Measurements from ENCODE around the gene PRR5. TPM values are rescaled to one million over a fixed set of nuclear protein-coding genes. Genes with fewer than 3 reads are reported as not detected.

The PRR5 gene
- total and polyA plus RNA-seq, 2 donors (not counting 1 experiment from before 2014, with no cell fraction given): 18.4 to 36.1 TPM

GRCh38 chr22:44731357-44731970 is 29.5 kb downstream of the PRR5 start:
- no peak overlapping the region for H3K27ac Mint-ChIP-seq
- TF ChIP-seq, protein P1, sequence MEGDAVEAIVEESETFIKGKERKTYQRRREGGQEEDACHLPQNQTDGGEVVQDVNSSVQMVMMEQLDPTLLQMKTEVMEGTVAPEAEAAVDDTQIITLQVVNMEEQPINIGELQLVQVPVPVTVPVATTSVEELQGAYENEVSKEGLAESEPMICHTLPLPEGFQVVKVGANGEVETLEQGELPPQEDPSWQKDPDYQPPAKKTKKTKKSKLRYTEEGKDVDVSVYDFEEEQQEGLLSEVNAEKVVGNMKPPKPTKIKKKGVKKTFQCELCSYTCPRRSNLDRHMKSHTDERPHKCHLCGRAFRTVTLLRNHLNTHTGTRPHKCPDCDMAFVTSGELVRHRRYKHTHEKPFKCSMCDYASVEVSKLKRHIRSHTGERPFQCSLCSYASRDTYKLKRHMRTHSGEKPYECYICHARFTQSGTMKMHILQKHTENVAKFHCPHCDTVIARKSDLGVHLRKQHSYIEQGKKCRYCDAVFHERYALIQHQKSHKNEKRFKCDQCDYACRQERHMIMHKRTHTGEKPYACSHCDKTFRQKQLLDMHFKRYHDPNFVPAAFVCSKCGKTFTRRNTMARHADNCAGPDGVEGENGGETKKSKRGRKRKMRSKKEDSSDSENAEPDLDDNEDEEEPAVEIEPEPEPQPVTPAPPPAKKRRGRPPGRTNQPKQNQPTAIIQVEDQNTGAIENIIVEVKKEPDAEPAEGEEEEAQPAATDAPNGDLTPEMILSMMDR (IDR thresholded peaks at IDR 0.05): no peak
- TF ChIP-seq EZH2 (IDR thresholded peaks at IDR 0.05; ENCODE audit: borderline replicate concordance, insufficient read depth, low read depth, low read length, poor library complexity, severe bottlenecking): no peak
- Histone ChIP-seq H4K20me1 (ENCODE audit: control insufficient read depth, insufficient read depth, low read length, poor library complexity, severe bottlenecking) (no peaks in the 10 kb centered on the region), H3K9ac (ENCODE audit: low read length) (no peak overlapping the region), H3K9me3 (ENCODE audit: control extremely low read depth in 1 of 3, control insufficient read depth in 2 of 3, insufficient read depth in 1 of 3, low read length in 2 of 3) (no peaks in the 10 kb centered on the region), H3K4me3 (ENCODE audit: control extremely low read depth in 1 of 5, extremely low read depth in 1 of 5, insufficient read depth in 1 of 5, low read depth in 2 of 5, low read length in 4 of 5) (no peak overlapping the region), H3K79me2 (ENCODE audit: control insufficient read depth, insufficient read depth, low read length) (no peaks in the 10 kb centered on the region), H3K4me1 (ENCODE audit: control insufficient read depth in 2 of 2, insufficient read depth in 2 of 2, low read length in 2 of 2) (peaks cover 0 to 16% of the 10 kb centered on the region in 2 donors), H3K4me2 (replicated peaks; ENCODE audit: low read depth, low read length, poor library complexity, severe bottlenecking) (no peak overlapping the region), H3K27ac (ENCODE audit: low read length in 2 of 2) (no peak overlapping the region), H2AFZ (ENCODE audit: insufficient read depth, low read depth, low read length, poor library complexity, severe bottlenecking) (no peak overlapping the region), H3K36me3 (replicated peaks in 1 of 2; ENCODE audit: control extremely low read depth in 1 of 2, control insufficient read depth in 1 of 2, extremely low read depth in 1 of 2, insufficient read depth in 2 of 2, low read length in 1 of 2) (peaks cover 0 to 4% of the 10 kb centered on the region in 2 experiments), H3K27me3 (replicated peaks in 1 of 4; ENCODE audit: control extremely low read depth in 1 of 4, control insufficient read depth in 3 of 4, insufficient read depth in 4 of 4, low read length in 3 of 4) (no peaks in the 10 kb centered on the region)
- no peaks in the 10 kb centered on the region for H3K27me3 Mint-ChIP-seq
- peaks cover 7% of the 10 kb centered on the region for H3K4me1 Mint-ChIP-seq
- ATAC-seq (ENCODE audit: low read depth) (no peak), DNase-seq (no peak)
- ChIA-PET POLR2A (interaction anchor here (1.0 kb wide), 1 partner anchor 9 kb away, joined by 3 read pairs; no protein-coding TSS in a partner anchor), CTCF (interaction anchor here (1.0 kb wide), 1 partner anchor 47 kb away, joined by 3 read pairs; no protein-coding TSS in a partner anchor)
- H3K9me3 Mint-ChIP-seq (ENCODE audit: insufficient read depth): no peaks in the 10 kb centered on the region
- intact Hi-C loops (cut with micrococcal nuclease): no loop called here
- WGBS (ENCODE audit: insufficient coverage): 93% methylated on average over 7 of the region's 7 CpGs
- no peak overlapping the region for H3K4me3 Mint-ChIP-seq

- POLR2A ChIA-PET: interaction anchor here (1.0 kb wide), 1 partner anchor 9 kb away, joined by 3 read pairs; no protein-coding TSS in a partner anchor
- 98% methylated on average over 19 of the region's 21 CpGs for WGBS (ENCODE audit: insufficient coverage)
- ATAC-seq (ENCODE audit: low read depth): no peak
- H3K27me3 ChIP-seq (replicated peaks in 1 of 4; ENCODE audit: control extremely low read depth in 1 of 4, control insufficient read depth in 3 of 4, insufficient read depth in 4 of 4, low read length in 3 of 4): no peaks in the 10 kb centered on the region
- H3K9me3 ChIP-seq (ENCODE audit: control extremely low read depth in 1 of 3, control insufficient read depth in 2 of 3, insufficient read depth in 1 of 3, low read length in 2 of 3): no peaks in the 10 kb centered on the region
- peaks cover 0 to 4% of the 10 kb centered on the region in 2 experiments for H3K36me3 ChIP-seq (replicated peaks in 1 of 2; ENCODE audit: control extremely low read depth in 1 of 2, control insufficient read depth in 1 of 2, extremely low read depth in 1 of 2, insufficient read depth in 2 of 2, low read length in 1 of 2)
- no peak overlapping the region for H3K9ac ChIP-seq (ENCODE audit: low read length)
- no peak overlapping the region for H3K27ac ChIP-seq (ENCODE audit: low read length in 2 of 2)
- no peak overlapping the region for H3K4me2 ChIP-seq (replicated peaks; ENCODE audit: low read depth, low read length, poor library complexity, severe bottlenecking)
- H3K4me3 ChIP-seq (ENCODE audit: control extremely low read depth in 1 of 5, extremely low read depth in 1 of 5, insufficient read depth in 1 of 5, low read depth in 2 of 5, low read length in 4 of 5): no peak overlapping the region
- intact Hi-C loops (cut with micrococcal nuclease): no loop called here
- TF ChIP-seq, protein P1 (IDR thresholded peaks at IDR 0.05): no peak
- TF ChIP-seq EZH2 (IDR thresholded peaks at IDR 0.05; ENCODE audit: borderline replicate concordance, insufficient read depth, low read depth, low read length, poor library complexity, severe bottlenecking): no peak
- H3K27ac Mint-ChIP-seq: no peak overlapping the region
- no peak overlapping the region for H2AFZ ChIP-seq (ENCODE audit: insufficient read depth, low read depth, low read length, poor library complexity, severe bottlenecking)
- no peak overlapping the region for H3K4me3 Mint-ChIP-seq
- CTCF ChIA-PET: no interaction called here
- no peaks in the 10 kb centered on the region for H3K79me2 ChIP-seq (ENCODE audit: control insufficient read depth, insufficient read depth, low read length)
- H3K4me1 ChIP-seq (ENCODE audit: control insufficient read depth in 2 of 2, insufficient read depth in 2 of 2, low read length in 2 of 2): peaks cover 0 to 16% of the 10 kb centered on the region in 2 donors
- H3K4me1 Mint-ChIP-seq: peaks cover 7% of the 10 kb centered on the region
- no peaks in the 10 kb centered on the region for H3K27me3 Mint-ChIP-seq
- no peaks in the 10 kb centered on the region for H3K9me3 Mint-ChIP-seq (ENCODE audit: insufficient read depth)
- no peak for DNase-seq
- no peaks in the 10 kb centered on the region for H4K20me1 ChIP-seq (ENCODE audit: control insufficient read depth, insufficient read depth, low read length, poor library complexity, severe bottlenecking)
Observed at GRCh38 chr22:44732017-44732561, 30.1 kb downstream of the PRR5 start.

Data from B cell (primary cell).